Smooth muscle cell (in vitro differentiated cells): ENCODE results near the gene CCDC85C. TPM values are rescaled to one million over a fixed set of nuclear protein-coding genes. Genes with fewer than 3 reads are reported as not detected.

Source experiments
- DNase-seq: peaks from one replicate; lab custom pipeline; 2025; ENCODE audit not compliant: unreplicated experiment; lab: John Stamatoyannopoulos, UW
- H2AFZ ChIP-seq: fragments of 200-600 bp; sonication (generic); 2 replicates; pipeline ENCODE4 v1.6.0; 2016; ENCODE audit warnings: antibody characterized with exemption, low read depth, mild to moderate bottlenecking
- H3F3A ChIP-seq: fragments of 200-600 bp; sonication (generic); 2 replicates; pipeline ENCODE4 v1.6.0; 2017; ENCODE audit warnings: antibody characterized with exemption, low read depth
- H3K27ac ChIP-seq: fragments of 200-600 bp; sonication (generic); 2 replicates; pipeline ENCODE4 v1.5.1; 2016; ENCODE audit warnings: low read depth, mild to moderate bottlenecking
- H3K27me3 ChIP-seq: fragments of 200-600 bp; sonication (generic); 2 replicates; pipeline ENCODE4 v1.6.1; 2016; ENCODE audit warnings: low read depth, mild to moderate bottlenecking
- H3K36me3 ChIP-seq: fragments of 200-600 bp; sonication (generic); 2 replicates; pipeline ENCODE4 v1.5.1; 2016; ENCODE audit warnings: low read depth
- H3K4me1 ChIP-seq: fragments of 200-600 bp; sonication (generic); 2 replicates; pipeline ENCODE4 v1.5.1; 2016; ENCODE audit warnings: low read depth
- H3K4me2 ChIP-seq: fragments of 200-600 bp; sonication (generic); 2 replicates; pipeline ENCODE4 v1.6.0; 2016; ENCODE audit warnings: mild to moderate bottlenecking
- H3K4me3 ChIP-seq: fragments of 200-600 bp; sonication (generic); 2 replicates; pipeline ENCODE4 v1.5.1; 2016; ENCODE audit warnings: mild to moderate bottlenecking
- H3K79me2 ChIP-seq: fragments of 200-600 bp; sonication (generic); 2 replicates; pipeline ENCODE4 v1.6.0; 2016; ENCODE audit warnings: low read depth, mild to moderate bottlenecking
- H3K9ac ChIP-seq: fragments of 200-600 bp; sonication (generic); 2 replicates; pipeline ENCODE4 v1.6.0; 2016; ENCODE audit warnings: low read depth
- H3K9me3 ChIP-seq: fragments of 200-600 bp; sonication (generic); replicated peaks from 2 replicates; pipeline ENCODE4 v1.5.1; 2016; ENCODE audit warnings: low read depth
- H4K20me1 ChIP-seq: fragments of 200-600 bp; sonication (generic); 2 replicates; pipeline ENCODE4 v1.6.0; 2016; ENCODE audit warnings: low read depth
- CTCF ChIP-seq: fragments of 200-600 bp; sonication (generic); IDR thresholded peaks from 2 replicates; pipeline ENCODE4 v1.5.1; 2017; ENCODE audit warnings: borderline replicate concordance, mild to moderate bottlenecking, antibody characterized with exemption; ENCODE audit not compliant: insufficient read depth, poor library complexity, severe bottlenecking
- WGBS: methylation state at CpG from one replicate; pipeline ENCODE4 v1.1.7; 2016; ENCODE audit warnings: low lambda C conversion rate; 5-methylcytosine and 5-hydroxymethylcytosine counted together
- polyA plus RNA-seq: library from polyadenylated mRNA; unstranded; fragments of >200 nt; fragmentation: Nextera tagmentation; extraction: Ambion mirVana; gene quantifications from 2 replicates; pipeline ENCODE4 v1.2.1, GENCODE V29; 2016
- total RNA-seq: library from RNA; depleted of rRNA; stranded (reverse); fragments of >200 nt; gene quantifications from 2 replicates; pipeline ENCODE4 v1.2.3, GENCODE V29; 2014

CCDC85C gene
- total and polyA plus RNA-seq, 2 experiments from 2014 or later: 4.0 to 6.5 TPM

- no peaks in the 10 kb centered on the region for H3F3A ChIP-seq
- H3K4me2 ChIP-seq: peak overlapping the region; percentile 65
- no peak for DNase-seq
- H3K4me1 ChIP-seq: peaks cover 56% of the 10 kb centered on the region
- TF ChIP-seq CTCF: no peak
- H3K9me3 ChIP-seq: no peaks in the 10 kb centered on the region
- 20% methylated on average over 11 of the region's 11 CpGs for WGBS
- H3K79me2 ChIP-seq: no peaks in the 10 kb centered on the region
- H3K4me3 ChIP-seq: no peak overlapping the region
- no peak overlapping the region for H3K27ac ChIP-seq
- no peaks in the 10 kb centered on the region for H3K36me3 ChIP-seq
- H3K9ac ChIP-seq: no peak overlapping the region
- peaks cover 27% of the 10 kb centered on the region for H4K20me1 ChIP-seq
- H2AFZ ChIP-seq: no peak overlapping the region
- H3K27me3 ChIP-seq: no peaks in the 10 kb centered on the region
Observed at GRCh38 chr14:99574099-99574880, 29.7 kb downstream of the CCDC85C start.

DNA sequence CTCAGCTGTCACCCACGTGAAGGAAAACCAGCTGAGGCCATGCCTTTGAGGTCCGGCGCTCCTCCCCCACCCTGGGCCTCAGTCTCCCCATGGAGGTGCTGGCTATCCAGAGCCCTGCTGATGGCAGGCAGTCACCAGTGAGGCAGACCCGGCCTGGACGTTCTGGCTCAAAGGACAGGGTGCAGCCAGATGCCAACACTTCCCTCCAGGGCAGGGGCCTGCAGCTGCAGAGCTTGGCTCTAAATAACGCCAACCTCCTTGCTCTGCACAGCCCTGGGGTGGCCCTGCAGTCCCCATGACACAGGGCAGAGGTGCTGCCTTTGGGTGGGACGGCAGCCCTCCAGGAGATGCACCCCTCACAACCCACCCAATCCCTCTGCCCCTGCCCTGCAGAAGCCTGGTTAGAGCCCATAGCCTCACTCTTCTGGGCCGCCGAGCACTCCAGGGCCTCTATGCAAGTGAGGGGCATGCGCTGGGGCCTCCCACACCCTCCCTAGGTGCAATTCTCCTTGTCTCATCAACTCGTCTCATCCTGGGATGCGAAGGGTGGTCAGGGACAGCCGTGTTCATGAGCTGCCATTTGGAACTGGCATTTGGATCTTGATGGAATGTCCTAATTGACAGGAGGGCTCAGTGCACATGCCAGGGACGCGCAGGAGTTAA lies 30.4 kb downstream of the CCDC85C start:
- DNase-seq: no peak
- H3K36me3 ChIP-seq: no peaks in the 10 kb centered on the region
- WGBS: 81% methylated on average over 15 of the region's 15 CpGs
- H3F3A ChIP-seq: no peaks in the 10 kb centered on the region
- no peak overlapping the region for H3K9ac ChIP-seq
- H3K27ac ChIP-seq: no peak overlapping the region
- H3K27me3 ChIP-seq: no peaks in the 10 kb centered on the region
- no peaks in the 10 kb centered on the region for H3K9me3 ChIP-seq
- no peak overlapping the region for H3K4me2 ChIP-seq
- TF ChIP-seq CTCF: no peak
- no peaks in the 10 kb centered on the region for H3K79me2 ChIP-seq
- H3K4me3 ChIP-seq: no peak overlapping the region
- H2AFZ ChIP-seq: no peak overlapping the region
- H4K20me1 ChIP-seq: peaks cover 30% of the 10 kb centered on the region
- H3K4me1 ChIP-seq: peaks cover 59% of the 10 kb centered on the region

- H3F3A ChIP-seq: no peaks in the 10 kb centered on the region
- H4K20me1 ChIP-seq: peaks cover 33% of the 10 kb centered on the region
- H3K9ac ChIP-seq: no peak overlapping the region
- no peaks in the 10 kb centered on the region for H3K9me3 ChIP-seq
- H3K4me2 ChIP-seq: no peak overlapping the region
- H3K79me2 ChIP-seq: no peaks in the 10 kb centered on the region
- no peak overlapping the region for H2AFZ ChIP-seq
- no peaks in the 10 kb centered on the region for H3K27me3 ChIP-seq
- H3K4me3 ChIP-seq: no peak overlapping the region
- TF ChIP-seq CTCF: no peak
- 90% methylated on average over 16 of the region's 16 CpGs for WGBS
- peaks cover 63% of the 10 kb centered on the region for H3K4me1 ChIP-seq
- no peak for DNase-seq
- H3K36me3 ChIP-seq: no peaks in the 10 kb centered on the region
- H3K27ac ChIP-seq: no peak overlapping the region
Observed at GRCh38 chr14:99573000-99573330, 31.0 kb downstream of the CCDC85C start.
